Esophagus squamous epithelium (tissue), 5 donors: ENCODE data around the gene PKMYT1. TPM values are rescaled to one million over a fixed set of nuclear protein-coding genes. Genes with fewer than 3 reads are reported as not detected.

Experiments used
- DNase-seq: peaks from one replicate; lab custom pipeline; 2025; lab: John Stamatoyannopoulos, UW
- H3K27ac ChIP-seq, 4 donors: fragments of 200-600 bp; sonication (generic); one replicate each; pipeline ENCODE4 v1.5.1; 2016 to 2019; ENCODE audit warnings: mild to moderate bottlenecking in 1 of 4
- H3K27me3 ChIP-seq, 4 donors: fragments of 200-600 bp; sonication (generic); 1 replicate in 3 of 4; 2 replicates in 1 of 4; pipeline versions ENCODE4 v1.5.1 to v1.6.0; 2017 to 2021; ENCODE audit warnings: antibody characterized with exemption in 1 of 4
- H3K36me3 ChIP-seq, 3 donors: fragments of 200-600 bp; sonication (generic); one replicate each; pipeline ENCODE4 v1.5.1; 2016 to 2019
- H3K4me1 ChIP-seq, 3 donors: fragments of 200-600 bp; sonication (generic); one replicate each; pipeline ENCODE4 v1.5.1; 2017 to 2019
- H3K4me3 ChIP-seq, 4 donors: fragments of 200-600 bp; sonication (generic); 1 replicate in 3 of 4; 2 replicates in 1 of 4; pipeline ENCODE4 v1.5.1; 2016 to 2019; ENCODE audit warnings: mild to moderate bottlenecking in 2 of 4, moderate library complexity in 1 of 4
- H3K9me3 ChIP-seq, 3 donors: fragments of 200-600 bp; sonication (generic); one replicate each; pipeline ENCODE4 v1.5.1; 2016 to 2019
- CTCF ChIP-seq, 6 experiments: fragments of 450-650 bp in 4 of 6; fragments of 200-600 bp in 2 of 6; sonication (generic) in 2 of 6; IDR thresholded peaks; one replicate each; pipeline ENCODE4 v1.5.1; 2016 to 2019; ENCODE audit warnings: antibody characterized with exemption in 6 of 6, mild to moderate bottlenecking in 4 of 6, moderate library complexity in 4 of 6
- POLR2A ChIP-seq, 4 donors: fragments of 450-650 bp; IDR thresholded peaks; one replicate each; pipeline ENCODE4 v1.6.1; 2017; ENCODE audit warnings: antibody characterized with exemption in 4 of 4, mild to moderate bottlenecking in 4 of 4, moderate library complexity in 3 of 4
- WGBS, 2 donors: methylation state at CpG; one replicate each; pipeline ENCODE4 v1.1.5; 2018; 5-methylcytosine and 5-hydroxymethylcytosine counted together
- intact Hi-C: fragments of 100-400 bp; cut with DNase I; formaldehyde crosslinking; loops from one replicate; pipeline ENCODE4 v1.15.0; 2022
- total RNA-seq, 4 donors: library from RNA; depleted of rRNA; stranded (reverse); fragments of >200 nt; gene quantifications; one replicate each; pipeline ENCODE4 v1.1.0, GENCODE V29; 2016
- donor health status: DM: yes; HTN: yes; CAD: no.

Gene PKMYT1
- total RNA-seq, 4 donors from 2014 or later, result 4.2 to 33.1 (median 13.0) TPM

GRCh38 chr16:2950773-2951172 lies 29.5 kb downstream of the PKMYT1 start:
- DNase-seq, result no peak

GRCh38 chr16:2950353-2950724 lies 29.9 kb downstream of the PKMYT1 start:
- Histone ChIP-seq H3K4me3 (no peak overlapping the region), H3K27me3 (peaks cover 0 to 18% (median 3%) of the 10 kb centered on the region in 4 donors), H3K4me1 (peaks cover 0 to 18% (median 0%) of the 10 kb centered on the region in 3 donors), H3K36me3 (peaks cover 0 to 37% (median 7%) of the 10 kb centered on the region in 3 donors), H3K27ac (no peak overlapping the region), H3K9me3 (no peaks in the 10 kb centered on the region)
- no peak for DNase-seq
- WGBS, 2 donors, result 72 to 100% methylated on average over 2 to 9 of the region's 13 CpGs
- intact Hi-C loops, result no loop called here
- no peak for TF ChIP-seq POLR2A (IDR thresholded peaks at IDR 0.05)
- TF ChIP-seq CTCF (IDR thresholded peaks at IDR 0.05), result no peak

More at GRCh38 chr16:2950773-2951172, 29.5 kb downstream of the PKMYT1 start:
- 81% methylated on average over 6 of the region's 16 CpGs; no CpG with 5 or more reads in 1 of the 2 donors for WGBS, 2 donors
- Histone ChIP-seq H3K27ac (no peak overlapping the region), H3K4me1 (peaks cover 0 to 23% (median 0%) of the 10 kb centered on the region in 3 donors), H3K9me3 (no peaks in the 10 kb centered on the region), H3K27me3 (peaks cover 0 to 23% (median 3%) of the 10 kb centered on the region in 4 donors), H3K36me3 (peaks cover 0 to 32% (median 7%) of the 10 kb centered on the region in 3 donors), H3K4me3 (no peak overlapping the region)
- TF ChIP-seq CTCF (IDR thresholded peaks at IDR 0.05) (no peak), POLR2A (IDR thresholded peaks at IDR 0.05) (no peak)
- intact Hi-C loops, result no loop called here

- Histone ChIP-seq H3K27me3 (peaks cover 0 to 13% (median 2%) of the 10 kb centered on the region in 4 donors), H3K4me3 (no peak overlapping the region), H3K27ac (no peak overlapping the region), H3K9me3 (no peaks in the 10 kb centered on the region), H3K4me1 (peaks cover 0 to 13% (median 0%) of the 10 kb centered on the region in 3 donors), H3K36me3 (peaks cover 0 to 42% (median 7%) of the 10 kb centered on the region in 3 donors)
- 86% methylated on average over 18 of the region's 19 CpGs; no CpG with 5 or more reads in 1 of the 2 donors for WGBS, 2 donors
- TF ChIP-seq CTCF (IDR thresholded peaks at IDR 0.05), result no peak
- TF ChIP-seq POLR2A (IDR thresholded peaks at IDR 0.05), result no peak
- intact Hi-C loops, result no loop called here
- DNase-seq, result no peak
Measured at GRCh38 chr16:2949705-2950352, 30.4 kb downstream of the PKMYT1 start.

GRCh38 chr16:2948807-2949704 lies 31.2 kb downstream of the PKMYT1 start:
- Histone ChIP-seq H3K27ac (no peak overlapping the region), H3K4me3 (no peak overlapping the region), H3K36me3 (peaks cover 0 to 48% (median 7%) of the 10 kb centered on the region in 3 donors), H3K4me1 (peaks cover 0 to 11% (median 0%) of the 10 kb centered on the region in 3 donors), H3K27me3 (peaks cover 0 to 6% (median 0%) of the 10 kb centered on the region in 4 donors), H3K9me3 (no peaks in the 10 kb centered on the region)
- intact Hi-C loops, result no loop called here
- no peak for DNase-seq
- no peak for TF ChIP-seq POLR2A (IDR thresholded peaks at IDR 0.05)
- no peak for TF ChIP-seq CTCF (IDR thresholded peaks at IDR 0.05)
- WGBS, 2 donors, result 84 to 90% methylated on average over 5 to 15 of the region's 36 CpGs
